ENCODE results near the gene TMEM225B.

DNA sequence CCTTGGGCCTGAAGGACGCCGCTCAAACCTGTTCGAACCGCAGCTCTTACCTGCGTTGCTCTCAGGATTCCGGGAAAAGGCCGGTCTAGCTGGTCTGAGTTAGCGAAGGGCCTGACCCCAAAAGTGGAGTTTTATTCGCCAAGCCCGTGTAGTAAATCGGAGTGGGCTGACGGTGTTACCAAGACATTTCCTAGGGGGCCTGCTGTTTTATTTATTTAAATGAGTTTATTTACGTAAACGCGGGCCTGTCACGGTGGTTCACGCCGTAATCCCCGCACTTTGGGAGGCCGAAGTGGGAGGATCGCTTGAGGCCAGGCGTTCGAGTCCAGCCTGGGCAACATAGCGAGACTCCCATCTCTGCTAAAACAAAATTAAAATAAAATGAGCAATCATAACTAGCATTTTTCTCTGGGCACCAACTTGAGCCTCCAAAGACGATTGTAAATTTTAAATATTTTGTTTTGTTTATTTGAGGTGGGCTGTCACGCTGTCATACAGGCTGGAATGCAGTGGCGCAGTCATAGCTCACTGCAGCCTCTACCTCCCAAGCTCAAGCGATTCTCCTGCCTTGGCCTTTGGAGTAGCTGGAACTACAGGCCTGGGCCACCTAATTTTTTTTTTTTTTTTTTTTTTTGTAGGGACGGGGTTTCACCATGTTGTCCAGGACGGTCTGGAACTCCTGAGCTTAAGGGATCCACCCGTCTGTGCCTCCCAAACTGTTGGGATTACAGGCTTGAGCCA, 38.7 kb upstream of the TMEM225B start:
- no peak for TF ChIP-seq POLR2A (IDR thresholded peaks at IDR 0.05; ENCODE audit: low read depth, low read length)
- TF ChIP-seq TAF1 (IDR thresholded peaks at IDR 0.05; ENCODE audit: borderline replicate concordance, low read depth, low read length) = no peak
- TF ChIP-seq POLR2AphosphoS5 (IDR thresholded peaks at IDR 0.05; ENCODE audit: low read depth, low read length) = no peak
